Thyroid gland (tissue), 4 donors: ENCODE results near the gene PDZK1.
"Not testable (repeated sequence)": the region's sequence is repeated elsewhere in the genome, so short reads cannot be mapped to it uniquely, and the experiment has no call there.

Source experiments
- CTCF ChIP-seq, 6 experiments: fragments of 200-600 bp in 3 of 6; fragments of 450-650 bp in 3 of 6; sonication (generic) in 3 of 6; IDR thresholded peaks; one replicate each; pipeline ENCODE4 v1.5.1; 2016 to 2019; ENCODE audit warnings: antibody characterized with exemption in 6 of 6, mild to moderate bottlenecking in 2 of 6, inconsistent platforms in 1 of 6, moderate library complexity in 1 of 6
- POLR2A ChIP-seq, 2 donors: fragments of 450-650 bp; IDR thresholded peaks; one replicate each; pipeline ENCODE4 v1.6.1; 2017; ENCODE audit warnings: antibody characterized with exemption in 2 of 2, mild to moderate bottlenecking in 2 of 2, moderate library complexity in 1 of 2

GRCh38 chr1:145686078-145686477 lies 21.1 kb downstream of the PDZK1 start:
- TF ChIP-seq CTCF, POLR2A (IDR thresholded peaks at IDR 0.05): not testable (repeated sequence)
